Myocyte (in vitro differentiated cells): Measurements from ENCODE around the gene FAM117B. TPM values are rescaled to one million over a fixed set of nuclear protein-coding genes. Genes with fewer than 3 reads are reported as not detected.

Experiments
- DNase-seq: peaks from one replicate; pipeline ENCODE4 v3.0.0-alpha.2; 2012; ENCODE audit warnings: low read depth
- total RNA-seq: library from RNA; depleted of rRNA; stranded (reverse); fragments of >200 nt; gene quantifications from 2 replicates; pipeline ENCODE4 v1.2.3, GENCODE V29; 2014

The FAM117B gene
- total RNA-seq, 1 donor from 2014 or later, result 1.3 TPM

GRCh38 chr2:202807431-202808138 is 172.8 kb downstream of the FAM117B start:
- peak; percentile 77 for DNase-seq

DNA sequence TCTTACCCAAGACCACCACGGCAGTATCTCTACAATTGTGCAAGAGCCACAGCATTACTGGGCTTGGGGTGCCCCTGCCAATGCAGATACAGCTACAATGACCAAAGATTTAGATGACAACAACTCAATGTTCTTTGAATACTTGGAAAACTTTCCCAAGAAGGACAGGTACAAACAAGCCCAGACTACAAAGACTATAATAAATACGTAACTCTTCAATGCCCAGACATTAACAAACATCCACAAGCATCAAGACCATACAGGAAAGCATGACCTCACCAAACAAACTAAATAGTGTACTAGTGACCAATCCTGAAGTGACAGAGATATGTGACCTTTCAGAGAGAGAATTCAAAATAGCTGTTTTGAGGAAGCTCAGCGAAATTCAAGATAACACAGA is 174.0 kb downstream of the FAM117B start:
- no peak for DNase-seq

DNA sequence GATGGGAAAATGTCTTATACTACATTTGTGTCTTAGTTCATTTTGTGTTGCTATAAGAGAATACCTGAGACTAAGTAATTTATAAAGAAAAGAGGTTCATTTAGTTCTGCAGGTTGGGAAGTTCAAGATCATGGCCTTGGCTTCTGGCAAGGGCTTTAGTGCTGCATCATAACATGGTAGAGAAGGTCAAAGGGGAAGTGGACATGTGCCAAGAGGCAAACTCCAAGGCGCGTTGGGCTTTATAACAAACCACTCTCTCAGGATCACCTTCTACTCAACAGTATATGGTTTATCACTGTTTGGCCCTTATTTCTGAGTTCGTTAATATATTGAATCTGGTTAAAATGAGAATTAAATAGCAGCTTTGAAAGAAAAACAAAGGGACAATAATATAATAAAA is 178.6 kb downstream of the FAM117B start:
- no peak for DNase-seq

GRCh38 chr2:202814226-202814625 is 179.5 kb downstream of the FAM117B start:
- DNase-seq, result no peak

GRCh38 chr2:202815548-202816360 is 181.0 kb downstream of the FAM117B start:
- peak; percentile 48 for DNase-seq

GRCh38 chr2:202817771-202818170 is 183.0 kb downstream of the FAM117B start:
- no peak for DNase-seq

GRCh38 chr2:202818321-202818720 is 183.6 kb downstream of the FAM117B start:
- no peak for DNase-seq

Other genes with a start within 250 kb of the FAM117B start
- gene ICA1L, start 236.8 kb downstream of the FAM117B start, total RNA-seq, result 3.9 and 4.7 TPM in 2 replicates